Epithelial cell of prostate (primary cell): ENCODE results near the gene ABCA2.
"Not testable (repeated sequence)": the region's sequence is repeated elsewhere in the genome, so short reads cannot be mapped to it uniquely, and the experiment has no call there.

ENCODE experiments used
- DNase-seq: peaks from one replicate; pipeline ENCODE4 v3.0.0-alpha.2; 2011; ENCODE audit warnings: low read depth, low spot score
- H3K27ac ChIP-seq: fragments of 450-650 bp; 2 replicates; pipeline ENCODE4 v1.5.1; 2017; ENCODE audit warnings: mild to moderate bottlenecking

ABCA2 gene

DNA sequence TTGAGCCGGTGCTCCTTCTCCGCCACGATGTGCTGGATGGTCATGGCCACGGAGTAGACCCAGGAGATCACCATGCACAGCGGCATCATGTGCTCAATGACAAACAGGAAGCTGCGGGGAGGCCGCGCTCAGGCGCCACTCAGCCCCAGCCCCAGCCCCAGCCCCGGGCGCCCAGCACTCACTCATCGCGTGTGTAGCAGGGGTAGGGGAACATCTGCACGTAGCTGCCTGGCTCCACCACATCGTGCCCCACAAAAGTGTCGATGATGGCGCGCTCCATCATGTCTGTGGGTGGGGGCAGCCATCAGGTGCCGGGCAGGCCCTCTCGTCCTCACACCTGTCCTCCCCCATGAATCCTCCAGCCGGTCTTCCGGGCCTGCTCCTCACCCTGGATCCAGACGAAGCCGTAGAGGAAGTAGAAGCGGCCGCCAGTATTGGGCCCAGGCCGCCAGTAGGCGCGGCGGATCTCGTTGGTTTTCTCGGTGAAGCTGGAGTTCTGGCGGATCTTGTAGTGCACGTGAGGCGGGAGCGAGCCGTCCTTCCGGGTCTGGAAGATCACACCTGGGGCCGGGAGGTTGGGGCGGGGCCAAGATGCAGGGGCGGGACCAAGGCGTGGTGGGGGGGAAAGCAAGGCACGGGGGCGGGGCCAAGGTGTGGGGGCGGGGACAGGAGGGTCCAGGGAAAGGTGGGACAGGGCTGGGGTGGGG lies 10.1 kb downstream of the ABCA2 start:
- DNase-seq: no peak
- no peak overlapping the region for H3K27ac ChIP-seq

DNA sequence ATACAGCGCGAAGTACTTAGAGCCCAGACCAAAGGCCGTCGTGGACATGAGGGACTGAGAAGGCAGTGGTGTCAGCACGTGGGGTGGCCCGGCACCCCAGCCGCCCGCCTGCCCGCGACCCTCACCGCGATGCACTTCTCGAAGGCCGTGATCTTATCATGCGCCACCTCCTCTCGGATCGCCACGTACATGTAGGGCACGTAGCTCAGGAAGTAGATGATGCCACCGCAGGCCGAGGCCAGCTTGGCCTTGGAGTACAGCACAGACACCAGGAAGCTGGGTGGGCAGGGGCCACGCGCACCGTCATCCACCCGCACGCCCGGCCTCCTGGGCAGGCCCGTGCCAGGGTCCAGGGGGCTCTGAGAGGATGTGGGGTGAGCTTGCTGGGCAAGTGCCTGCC lies 11.0 kb downstream of the ABCA2 start:
- no peak overlapping the region for H3K27ac ChIP-seq
- no peak for DNase-seq

DNA sequence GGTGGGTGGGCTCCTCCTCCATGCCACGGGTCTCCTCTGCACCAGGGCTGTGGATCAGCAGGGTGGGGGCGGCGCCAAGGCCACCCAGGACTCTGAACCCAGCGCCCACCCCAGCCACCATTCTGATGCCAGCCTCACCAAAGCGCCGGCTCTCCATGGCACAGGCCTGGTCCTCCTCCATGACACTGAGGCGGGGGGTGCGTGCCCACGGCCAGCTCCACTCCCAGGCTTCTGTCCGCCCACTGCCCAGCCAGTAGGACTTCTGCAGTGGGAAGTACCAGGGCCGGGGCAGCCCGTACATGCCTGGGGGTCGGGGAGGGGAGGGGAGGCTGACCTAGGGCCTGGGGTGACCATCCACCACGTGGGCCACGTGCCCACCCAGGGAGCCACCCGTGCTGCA lies 11.6 kb downstream of the ABCA2 start:
- no peak overlapping the region for H3K27ac ChIP-seq
- DNase-seq: no peak

DNA sequence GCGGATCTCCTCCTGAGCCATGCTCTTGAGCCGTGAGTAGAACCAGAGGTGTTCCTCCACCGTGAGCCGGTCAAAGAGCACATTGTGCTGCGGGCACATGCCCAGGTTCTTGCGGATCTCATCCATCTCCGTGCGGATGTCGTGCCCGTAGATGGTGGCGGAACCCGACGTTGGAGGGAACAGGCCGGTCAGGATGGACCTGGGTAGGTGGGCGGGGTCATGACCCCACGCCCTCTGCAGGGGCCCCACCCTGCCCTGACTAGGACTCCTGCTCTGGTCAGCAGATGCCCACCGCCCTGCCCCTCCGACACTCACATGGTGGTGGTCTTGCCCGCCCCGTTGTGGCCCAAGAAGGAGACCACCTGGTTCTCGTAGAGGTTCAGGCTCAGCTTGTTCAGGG lies 12.1 kb downstream of the ABCA2 start:
- no peak overlapping the region for H3K27ac ChIP-seq
- no peak for DNase-seq

DNA sequence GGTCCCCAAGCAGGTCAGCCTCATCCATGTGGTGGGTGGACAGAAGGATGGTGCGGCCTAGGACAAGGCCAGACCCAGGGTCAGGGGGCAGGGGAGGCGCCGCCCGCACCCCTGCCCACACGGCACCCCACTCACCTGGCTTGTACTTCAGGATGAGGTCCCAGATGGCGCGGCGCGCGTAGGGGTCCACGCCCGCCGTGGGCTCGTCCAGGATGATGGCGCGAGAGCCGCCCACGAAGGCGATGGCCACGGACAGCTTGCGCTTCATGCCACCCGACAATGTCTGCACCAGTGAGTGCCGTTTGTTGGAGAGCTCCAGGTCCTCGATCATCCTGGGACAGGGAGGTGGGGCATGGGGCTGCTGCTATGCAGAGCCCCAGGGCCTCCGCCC lies 12.5 kb downstream of the ABCA2 start:
- H3K27ac ChIP-seq: no peak overlapping the region
- DNase-seq: no peak

DNA sequence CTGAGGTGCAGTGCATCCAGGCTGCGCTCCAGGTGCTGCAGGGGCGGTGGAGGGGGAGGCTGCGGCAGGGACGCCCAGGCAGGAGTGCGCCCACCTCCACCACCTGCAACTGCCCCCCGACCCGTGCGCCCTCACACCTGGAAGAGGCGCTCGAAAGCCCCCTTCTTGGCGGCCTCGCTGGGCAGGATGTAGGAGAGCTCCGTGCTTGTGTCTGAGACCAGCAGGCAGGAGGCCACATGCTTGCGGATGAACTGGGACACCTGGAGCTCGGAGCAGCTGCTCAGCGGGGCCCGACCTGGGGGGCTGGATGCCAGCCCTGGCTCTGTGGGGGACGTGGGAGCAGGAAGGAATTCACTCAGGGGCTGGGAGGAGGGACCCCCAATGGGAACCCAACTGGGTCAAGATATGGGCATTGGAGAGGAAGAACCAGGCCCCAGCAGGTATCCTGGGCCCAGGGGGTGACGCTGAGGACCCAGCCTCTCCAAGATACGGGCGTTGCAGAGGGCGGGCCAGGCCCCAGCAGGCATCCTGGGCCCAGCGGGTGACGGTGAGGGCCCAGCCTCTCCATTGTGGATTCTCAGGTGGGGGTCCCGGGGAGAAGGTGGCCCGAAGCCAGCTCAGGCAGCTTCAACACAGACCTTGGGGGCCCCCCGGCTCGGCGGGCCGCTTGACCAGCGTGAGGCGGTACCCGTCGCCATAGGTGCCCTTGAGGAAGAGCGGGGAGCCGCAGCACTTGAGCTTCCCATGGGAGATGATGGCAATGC lies 13.1 kb downstream of the ABCA2 start:
- no peak for DNase-seq
- H3K27ac ChIP-seq: no peak overlapping the region

DNA sequence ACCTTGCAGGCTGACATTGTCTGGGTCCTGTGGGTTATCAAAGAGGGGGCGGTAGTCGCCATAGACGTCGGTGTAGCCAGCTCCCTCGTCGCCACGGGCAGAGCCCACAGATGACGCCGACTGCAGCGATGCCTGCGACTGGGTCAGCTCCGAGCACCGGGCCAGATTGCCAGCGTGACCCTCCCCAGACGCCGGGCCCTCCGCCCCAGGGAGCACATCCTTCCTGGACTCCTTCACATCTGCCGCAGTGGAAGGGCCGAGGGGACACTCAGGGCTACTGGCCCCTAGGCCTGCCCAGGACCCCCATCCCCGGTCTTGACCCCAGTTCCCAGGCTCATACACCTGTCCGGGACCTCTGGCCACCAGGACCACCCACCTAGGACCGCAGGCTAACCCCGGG lies 13.9 kb downstream of the ABCA2 start:
- no peak overlapping the region for H3K27ac ChIP-seq
- DNase-seq: no peak

DNA sequence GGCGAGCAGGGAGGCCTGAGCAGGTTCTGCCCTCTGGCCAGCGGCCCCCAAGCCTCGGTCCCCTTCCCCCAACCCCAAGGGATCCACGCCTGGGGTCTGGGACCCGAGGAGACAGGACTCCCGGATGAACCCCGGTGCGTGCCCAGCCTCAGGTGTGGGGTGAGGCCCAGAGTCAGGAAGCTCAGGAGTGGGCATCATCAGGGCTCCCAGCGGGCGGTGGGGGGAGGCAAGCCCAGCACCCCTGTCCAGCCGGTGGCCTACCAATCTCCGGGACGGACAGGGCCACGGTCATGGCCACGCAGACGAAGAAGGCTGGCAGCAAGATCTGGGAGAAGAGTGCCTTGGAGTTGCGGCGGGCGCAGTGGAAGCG lies 14.5 kb downstream of the ABCA2 start:
- no peak overlapping the region for H3K27ac ChIP-seq
- DNase-seq: no peak

DNA sequence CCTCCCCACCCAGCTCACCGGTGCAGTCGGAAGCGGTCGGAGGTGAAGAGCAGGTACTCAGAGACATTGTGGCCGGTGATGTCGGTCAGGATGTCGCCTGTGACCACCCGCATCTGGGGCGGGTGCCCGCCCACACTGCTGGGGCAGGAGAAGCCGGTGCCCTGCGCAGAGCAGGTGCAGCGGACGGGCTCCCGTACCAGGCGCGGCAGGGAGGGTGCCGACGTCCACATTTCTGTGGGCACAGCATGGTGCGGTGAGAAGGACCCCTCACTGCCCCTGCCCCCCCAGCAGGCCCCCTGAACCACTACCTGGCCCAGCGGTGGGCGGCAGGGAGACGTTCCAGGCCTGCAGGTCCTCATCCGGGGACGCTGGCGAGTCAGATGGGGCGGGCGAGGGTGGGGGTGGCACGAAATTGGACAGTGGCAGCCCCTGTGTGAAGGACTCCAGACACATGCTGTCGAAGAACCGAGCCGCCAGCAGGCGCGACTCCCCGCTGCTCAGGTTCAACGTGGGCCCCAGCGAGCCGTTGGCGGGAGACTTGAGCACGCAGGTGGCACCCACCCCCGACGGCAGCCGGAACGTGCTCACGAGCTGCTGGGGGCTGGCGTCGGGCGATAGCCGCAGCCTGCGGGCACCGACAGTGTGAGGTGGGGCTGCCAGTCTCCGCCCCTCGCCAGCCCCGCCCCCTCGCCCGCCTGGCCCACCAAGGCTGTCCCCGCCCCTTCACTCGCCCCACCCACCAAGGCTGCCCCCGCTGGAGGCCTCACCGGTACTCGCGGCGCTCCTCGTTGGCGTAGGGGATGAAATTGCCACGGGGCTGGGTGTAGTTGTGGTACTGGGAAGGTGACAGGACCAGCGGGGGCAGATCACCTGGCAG lies 15.1 kb downstream of the ABCA2 start:
- DNase-seq: no peak
- H3K27ac ChIP-seq: no peak overlapping the region

DNA sequence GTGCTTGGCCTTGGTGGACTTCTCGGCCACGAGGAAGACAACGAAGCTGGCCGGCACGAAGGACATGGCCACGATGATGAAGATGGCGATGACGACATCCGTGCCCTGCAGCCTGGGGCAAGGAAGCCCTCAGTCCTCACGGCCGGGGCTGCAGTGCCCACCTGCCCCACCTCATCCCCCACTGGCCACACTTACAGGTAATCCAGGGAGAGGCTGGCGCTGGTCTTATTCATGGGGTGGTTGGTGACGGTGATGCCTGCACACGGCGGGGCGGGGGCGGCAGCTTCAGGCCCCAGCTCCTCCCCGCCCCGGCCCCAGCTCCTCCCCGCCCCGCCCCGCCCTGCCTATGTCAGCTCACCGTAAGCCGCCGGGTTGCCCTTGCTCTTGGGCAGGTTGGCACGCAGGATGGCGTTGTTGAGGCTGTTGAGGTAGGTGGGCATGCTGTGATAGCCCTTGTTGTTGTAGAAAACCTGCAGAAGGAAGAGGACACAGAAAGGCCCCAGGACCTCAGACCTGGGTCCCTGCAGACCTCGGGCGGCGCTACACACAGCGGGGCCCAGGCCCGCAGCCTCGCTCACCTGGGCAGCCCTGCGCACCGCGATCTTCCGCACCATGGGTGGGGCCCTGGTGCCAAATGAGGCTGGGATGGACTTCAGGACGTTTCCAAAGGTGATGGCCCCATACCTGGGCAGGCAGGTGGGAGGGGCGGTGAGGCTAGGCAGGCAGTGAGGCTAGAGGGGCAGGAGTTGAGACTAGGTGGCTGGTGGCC lies 15.9 kb downstream of the ABCA2 start:
- no peak overlapping the region for H3K27ac ChIP-seq
- DNase-seq: no peak

DNA sequence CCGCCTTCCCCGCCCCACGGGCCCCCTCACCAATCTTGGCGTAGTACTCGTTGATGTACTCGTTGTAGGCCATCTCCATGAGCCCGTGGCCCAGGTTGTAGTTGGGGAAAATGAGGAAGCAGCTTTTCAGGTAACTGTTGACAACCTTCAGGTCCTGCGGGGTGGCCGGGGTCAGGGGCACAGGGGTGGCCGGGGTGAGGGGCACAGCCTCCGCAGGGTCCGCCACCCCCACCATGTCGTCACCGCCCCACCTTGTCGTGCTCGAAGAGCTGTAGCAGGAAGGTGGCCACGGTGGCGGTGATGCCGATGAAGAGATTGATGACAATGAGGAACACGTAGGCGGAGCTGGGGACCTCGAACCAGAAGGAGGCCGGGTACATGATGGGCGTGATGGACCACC lies 16.9 kb downstream of the ABCA2 start:
- DNase-seq: no peak
- no peak overlapping the region for H3K27ac ChIP-seq

DNA sequence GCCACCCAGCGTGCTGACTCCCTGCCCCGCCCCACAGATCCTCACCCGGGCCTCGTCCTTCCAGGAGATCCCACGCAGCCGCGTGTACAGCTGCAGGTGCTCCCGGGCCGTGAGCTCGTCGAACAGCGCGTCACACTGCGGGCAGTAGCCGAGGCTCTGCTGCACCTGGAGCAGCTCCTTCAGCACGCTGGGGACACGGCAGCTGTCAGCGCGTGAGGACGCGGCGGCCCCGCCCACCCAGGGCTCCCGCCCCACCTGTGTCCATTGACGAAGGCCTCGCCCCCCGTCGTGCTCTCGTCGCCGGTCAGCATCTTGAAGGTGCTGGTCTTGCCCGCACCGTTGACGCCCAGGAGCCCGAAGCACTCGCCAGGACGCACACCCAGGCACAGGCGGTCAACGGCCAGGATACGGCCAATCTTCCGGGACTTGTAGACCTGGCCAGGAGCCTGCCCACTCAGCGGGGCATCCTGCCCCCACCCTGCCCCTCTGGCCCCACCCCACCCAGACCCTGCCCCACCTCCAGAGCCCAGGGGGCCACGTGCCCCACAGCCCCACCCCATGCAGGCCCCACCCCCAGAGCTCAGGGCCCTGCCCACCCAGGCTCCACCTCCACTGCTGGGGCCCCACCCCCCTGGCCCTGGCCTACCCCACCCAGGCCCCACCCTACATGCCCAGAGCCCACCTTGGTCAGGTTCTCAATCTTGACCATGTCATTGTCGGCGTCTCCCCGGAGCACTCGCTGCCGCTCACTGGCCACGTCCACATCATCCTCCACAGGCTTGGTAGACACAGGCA lies 17.9 kb downstream of the ABCA2 start:
- DNase-seq: no peak
- H3K27ac ChIP-seq: no peak overlapping the region

DNA sequence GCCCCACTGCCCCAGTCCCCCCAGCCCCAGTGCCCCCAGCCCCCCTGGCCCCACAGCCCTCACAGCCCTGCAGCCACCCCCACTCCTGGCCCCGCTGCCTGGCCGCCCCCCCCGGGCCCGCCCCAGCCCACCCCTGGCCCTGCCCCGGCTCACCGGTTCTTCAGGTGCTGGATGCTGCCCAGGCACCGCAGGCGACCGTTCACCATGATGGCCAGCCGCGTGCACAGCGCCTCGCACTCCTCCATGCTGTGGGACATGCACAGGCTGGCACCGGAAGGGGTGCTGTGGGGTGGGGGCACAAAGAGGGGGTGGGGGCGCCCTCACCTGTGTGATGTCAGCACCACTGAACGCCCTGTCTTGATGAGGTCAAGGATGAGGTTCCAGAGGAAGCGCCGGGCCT lies 18.8 kb downstream of the ABCA2 start:
- no peak overlapping the region for H3K27ac ChIP-seq
- no peak for DNase-seq

DNA sequence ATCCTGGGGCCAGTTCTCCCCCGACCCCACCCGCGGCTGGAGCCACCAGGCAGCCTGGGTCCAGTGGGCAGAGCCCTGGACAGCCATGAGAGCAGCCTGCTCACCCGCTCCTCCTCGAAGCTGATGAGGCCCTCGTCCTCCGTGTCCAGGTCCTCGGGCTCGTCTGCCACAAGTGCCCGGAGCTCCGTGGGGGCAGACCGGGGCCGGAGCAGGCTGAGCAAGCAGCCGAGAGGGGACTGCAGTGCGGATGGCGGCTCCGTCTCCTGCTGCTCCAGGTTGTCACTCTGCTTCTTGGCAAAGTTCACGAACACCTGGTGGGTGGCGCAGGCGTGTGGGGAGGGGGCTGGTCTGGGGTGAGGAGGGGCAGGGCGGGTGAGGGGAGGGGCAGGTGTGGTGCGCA lies 19.7 kb downstream of the ABCA2 start:
- no peak for DNase-seq

DNA sequence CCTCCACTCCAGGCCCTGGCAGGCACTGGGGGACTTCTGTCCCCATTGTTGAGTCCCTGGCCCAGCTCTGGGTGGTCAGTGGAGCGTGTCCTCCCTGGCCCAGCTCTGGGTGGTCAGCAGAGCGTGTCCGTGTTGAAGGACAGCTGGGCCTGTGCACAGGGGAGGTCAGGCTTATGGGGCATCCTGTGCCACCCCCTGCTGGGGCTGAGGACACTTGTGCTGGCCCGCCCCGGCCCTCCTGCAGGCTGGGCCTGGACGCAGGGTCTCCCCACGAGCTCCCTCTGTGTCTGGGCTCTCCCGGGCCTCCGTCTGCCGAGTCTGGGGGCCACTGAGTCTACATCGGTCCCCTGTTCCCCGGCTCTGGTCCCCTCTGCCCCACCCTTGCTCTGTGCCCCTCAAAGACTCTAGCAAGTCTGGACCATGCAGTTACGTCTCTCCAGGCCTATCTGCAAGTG lies 20.2 kb downstream of the ABCA2 start:
- DNase-seq: no peak
- no peak overlapping the region for H3K27ac ChIP-seq

More for the DNA sequence above, 19.7 kb downstream of the ABCA2 start:
- H3K27ac ChIP-seq: no peak overlapping the region

DNA sequence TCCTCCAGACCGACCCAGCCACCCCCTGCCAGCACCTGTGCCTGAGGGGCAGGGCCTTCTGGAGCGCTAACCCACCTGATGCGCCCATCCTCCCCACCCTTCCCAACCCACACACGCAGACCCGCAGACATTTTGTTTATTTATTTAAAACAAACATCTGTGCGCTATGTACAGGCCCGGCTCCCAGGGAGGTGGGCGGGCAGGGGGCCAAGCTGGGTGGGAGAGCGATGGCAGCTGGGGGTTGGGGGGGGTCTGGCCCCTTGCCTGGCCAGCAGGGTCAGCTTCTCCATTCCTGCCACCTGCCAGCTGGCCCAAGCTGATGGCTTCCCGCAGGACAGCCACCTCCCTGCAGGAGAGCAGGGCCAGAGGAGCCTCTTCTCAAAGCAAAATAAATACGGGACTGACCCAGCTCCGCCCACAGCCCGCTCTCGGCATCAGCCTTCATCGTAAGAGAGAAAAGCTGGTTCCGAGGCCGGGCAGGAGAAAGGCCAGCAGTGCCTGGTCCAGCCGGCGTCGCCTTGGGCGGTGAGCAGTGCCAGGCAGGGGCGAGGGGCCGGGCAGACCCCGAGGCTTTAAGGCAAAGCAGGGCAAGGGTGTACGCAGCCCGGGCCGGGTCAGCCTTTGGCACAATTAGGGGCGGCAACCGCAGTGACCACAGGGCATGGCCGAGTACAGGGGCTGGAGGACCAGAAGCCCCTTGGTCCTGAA lies 20.8 kb downstream of the ABCA2 start:
- no peak for DNase-seq
- no peak overlapping the region for H3K27ac ChIP-seq

DNA sequence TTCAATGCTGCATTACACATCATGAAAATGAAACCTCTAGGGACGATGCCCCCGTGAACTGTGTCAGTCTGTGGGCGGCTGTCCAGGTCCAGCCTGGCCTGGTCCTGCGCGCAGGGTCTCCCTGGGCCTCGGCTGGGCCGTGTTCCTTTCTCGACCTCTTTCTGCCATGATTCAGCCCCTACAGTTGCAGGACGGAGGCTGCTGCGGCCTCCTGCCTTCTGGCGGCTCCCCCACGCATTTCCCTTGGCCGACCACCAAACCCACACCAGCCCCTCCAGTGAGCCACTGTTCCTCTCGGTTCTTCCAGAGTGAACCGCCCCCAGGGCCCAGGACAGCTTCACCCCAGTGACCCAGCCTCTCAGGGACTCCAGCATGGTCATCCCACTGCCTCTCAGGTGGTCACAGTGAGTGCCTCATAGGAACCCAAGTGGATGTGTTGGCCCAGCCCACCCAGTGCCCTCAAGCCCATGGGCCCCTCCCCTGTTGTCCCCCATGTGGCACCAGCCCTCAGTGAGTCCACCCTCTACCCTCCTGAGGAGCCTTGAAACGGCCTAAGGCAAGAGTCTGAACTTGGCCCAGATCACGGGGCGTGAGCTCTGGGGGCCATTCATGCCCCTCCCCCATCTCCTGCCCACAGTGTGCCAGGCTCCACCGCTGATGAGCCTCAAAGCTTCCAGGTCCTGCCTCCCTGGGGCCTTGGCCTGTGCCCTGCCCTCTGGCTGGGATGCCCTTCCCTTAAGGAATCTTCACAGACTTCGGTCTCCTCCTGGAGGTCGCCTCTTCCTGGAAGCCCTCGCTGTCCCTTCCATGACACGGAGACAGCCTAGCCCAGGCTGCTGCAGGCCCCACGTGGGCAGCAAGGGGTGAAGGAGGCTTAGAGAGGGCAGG lies 21.7 kb downstream of the ABCA2 start:
- no peak for DNase-seq

DNA sequence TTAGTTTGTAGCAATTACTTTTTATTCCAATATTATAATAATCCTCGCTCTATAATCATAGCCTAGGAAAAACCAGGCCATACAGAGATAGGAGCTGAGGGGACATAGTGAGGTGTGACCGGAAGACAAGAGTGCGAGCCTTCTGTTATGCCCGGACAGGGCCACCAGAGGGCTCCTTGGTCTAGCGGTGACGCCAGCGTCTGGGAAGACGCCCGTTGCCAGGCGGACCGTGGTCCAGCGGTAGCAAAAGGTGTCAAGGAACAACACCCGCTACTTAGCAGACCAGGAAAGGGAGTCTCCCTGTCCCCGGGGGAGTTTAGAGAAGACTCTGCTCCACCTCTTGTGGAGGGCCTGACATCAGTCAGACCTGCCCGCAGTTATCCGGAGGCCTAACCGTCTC lies 23.8 kb downstream of the ABCA2 start:
- not testable (repeated sequence) for H3K27ac ChIP-seq, DNase-seq

More for the DNA sequence above, 21.7 kb downstream of the ABCA2 start:
- H3K27ac ChIP-seq: no peak overlapping the region
